Measurements from ENCODE around the gene DSCAM. TPM values are rescaled to one million over a fixed set of nuclear protein-coding genes. Genes with fewer than 3 reads are reported as not detected.

The DSCAM gene
- total and polyA plus RNA-seq, 2 experiments from 2014 or later, result 0.07 TPM; not detected in 1

- no peak overlapping the region for H3K4me3 Mint-ChIP-seq
- no peak overlapping the region for H3K27ac Mint-ChIP-seq
- H3K27me3 Mint-ChIP-seq (ENCODE audit: insufficient read depth, low read depth, poor library complexity), result peaks cover 8% of the 10 kb centered on the region
- Histone ChIP-seq H2AFZ (no peak overlapping the region), H4K20me1 (replicated peaks; ENCODE audit: insufficient read depth) (no peaks in the 10 kb centered on the region), H3K9me2 (ENCODE audit: insufficient read depth) (no peaks in the 10 kb centered on the region), H3K4me3 (no peak overlapping the region), H3K4me2 (no peak overlapping the region), H3K27ac (ENCODE audit: low read depth) (no peak overlapping the region), H3K27me3 (ENCODE audit: insufficient read depth) (no peaks in the 10 kb centered on the region), H3K79me2 (replicated peaks; ENCODE audit: insufficient read depth) (no peaks in the 10 kb centered on the region), H3K36me3 (ENCODE audit: insufficient read depth) (no peaks in the 10 kb centered on the region), H3K4me1 (ENCODE audit: insufficient read depth) (peaks cover 3% of the 10 kb centered on the region; the same call in 1 of the 2 replicates), H3F3A (replicated peaks; ENCODE audit: low read depth) (no peaks in the 10 kb centered on the region)
- H3K36me3 Mint-ChIP-seq (ENCODE audit: low read depth), result peaks cover 2% of the 10 kb centered on the region; the same call in 2 of the 3 replicates
- DNase-seq (ENCODE audit: low spot score) (no peak), ATAC-seq (no peak)
- H3K9me3 Mint-ChIP-seq, result peaks cover 50% of the 10 kb centered on the region
- H3K4me1 Mint-ChIP-seq, result peaks cover 9% of the 10 kb centered on the region; the same call in 1 of the 3 replicates
- TF ChIP-seq REST (IDR thresholded peaks at IDR 0.05; ENCODE audit: unreplicated experiment), result no peak
- no peak for TF ChIP-seq NANOG (IDR thresholded peaks at IDR 0.05; ENCODE audit: borderline replicate concordance)
- TF ChIP-seq CTCF (conservative IDR thresholded peaks at IDR 0.05; ENCODE audit: low read depth in 2 of 2), result no peak
- no peak for TF ChIP-seq JUNB (IDR thresholded peaks at IDR 0.05; ENCODE audit: unreplicated experiment)
- TF ChIP-seq EZH2 (IDR thresholded peaks at IDR 0.05; ENCODE audit: low read depth, unreplicated experiment), result no peak
- no peak for TF ChIP-seq ETS1 (IDR thresholded peaks at IDR 0.05)
- TF ChIP-seq ZNF331 (CRISPR knock-in tag; IDR thresholded peaks at IDR 0.05; ENCODE audit: low read depth), result no peak
- TF ChIP-seq ZNF462 (CRISPR knock-in tag; IDR thresholded peaks at IDR 0.05), result no peak
- no peak for TF ChIP-seq EZH2phosphoT487 (IDR thresholded peaks at IDR 0.05; ENCODE audit: unreplicated experiment)
- TF ChIP-seq ZNF114 (CRISPR knock-in tag; IDR thresholded peaks at IDR 0.05), result no peak
- no peak for TF ChIP-seq POLR2AphosphoS5 (IDR thresholded peaks at IDR 0.05; ENCODE audit: low read depth)
- no peak for TF ChIP-seq CREB1 (CRISPR knock-in tag; IDR thresholded peaks at IDR 0.05; ENCODE audit: low read depth)
- TF ChIP-seq STAT1 (IDR thresholded peaks at IDR 0.05; ENCODE audit: unreplicated experiment), result no peak
Observed at GRCh38 chr21:40339050-40339449, 507.9 kb downstream of the DSCAM start.

Data from GM23338 (cell line).